Heart left ventricle (tissue), 16 donors: Measurements from ENCODE around the gene DIAPH2. TPM values are rescaled to one million over a fixed set of nuclear protein-coding genes. Genes with fewer than 3 reads are reported as not detected.

Source experiments
- ATAC-seq, 4 donors: fragments of 200-7000 bp; cut with Tn5 transposase; one replicate each; pipeline ENCODE4 v1.9.1; 2020 to 2022; ENCODE audit warnings: moderate library complexity in 4 of 4, mild to moderate bottlenecking in 3 of 4, moderate number of reproducible peaks in 1 of 4
- DNase-seq, 5 donors: peaks; one replicate each; pipeline ENCODE4 v3.0.0-alpha.2; 2020
- H3K27ac ChIP-seq, 12 donors: fragments of 200-600 bp; sonication (generic) in 4 of 12; one replicate each; pipeline versions ENCODE4 v1.5.0 to v1.8.0; 2016 to 2022; ENCODE audit warnings: mild to moderate bottlenecking in 2 of 12
- H3K27me3 ChIP-seq, 9 donors: fragments of 200-600 bp; sonication (generic) in 2 of 9; one replicate each; pipeline versions ENCODE4 v1.5.1 to v1.8.0; 2016 to 2022; ENCODE audit warnings: mild to moderate bottlenecking in 3 of 9
- H3K36me3 ChIP-seq, 9 donors: fragments of 200-600 bp; sonication (generic) in 2 of 9; one replicate each; pipeline versions ENCODE4 v1.5.0 to v1.8.0; 2018 to 2022; ENCODE audit warnings: mild to moderate bottlenecking in 2 of 9
- H3K4me1 ChIP-seq, 12 donors: fragments of 200-600 bp; sonication (generic) in 4 of 12; one replicate each; pipeline versions ENCODE4 v1.5.0 to v1.8.0; 2016 to 2022; ENCODE audit warnings: mild to moderate bottlenecking in 3 of 12
- H3K4me3 ChIP-seq, 12 donors: fragments of 200-600 bp; sonication (generic) in 4 of 12; one replicate each; pipeline versions ENCODE4 v1.5.0 to v1.8.0; 2017 to 2022; ENCODE audit warnings: mild to moderate bottlenecking in 9 of 12, moderate library complexity in 4 of 12
- H3K9me3 ChIP-seq, 12 donors: fragments of 200-600 bp; sonication (generic) in 4 of 12; one replicate each; pipeline versions ENCODE4 v1.5.0 to v1.8.0; 2016 to 2022; ENCODE audit warnings: mild to moderate bottlenecking in 1 of 12
- POLR2A ChIP-seq, 2 donors: fragments of 450-650 bp; IDR thresholded peaks; one replicate each; pipeline ENCODE4 v1.6.1; 2017; ENCODE audit warnings: antibody characterized with exemption in 2 of 2, mild to moderate bottlenecking in 2 of 2, moderate library complexity in 2 of 2
- WGBS, 4 donors: extraction: QIAGEN DNeasy Blood & Tissue Kit in 2 of 4; methylation state at CpG; one replicate each; pipeline versions ENCODE4 v1.1.5 to v1.1.7; 2013 to 2018; 5-methylcytosine and 5-hydroxymethylcytosine counted together
- intact Hi-C, 10 donors: fragments of 100-400 bp; cut with DNase I; formaldehyde crosslinking; loops; one replicate each; pipeline versions ENCODE4 v1.11.1 to v1.14.2; 2022
- polyA plus RNA-seq, 2 donors: library from polyadenylated mRNA; stranded (reverse); fragments of 200-250 nt; gene quantifications; one replicate each; pipeline ENCODE4 v1.2.3, GENCODE V29; 2013
- total RNA-seq, 9 donors: library from RNA; depleted of rRNA in 2 of 9; stranded (reverse); fragments of >200 nt in 2 of 9; fragmentation: NEBNext Ultra II Directional in 3 of 9; extraction: Animal tissue kit (Norgen Biotek cat#: 25700) in 3 of 9; gene quantifications; one replicate each; pipeline versions ENCODE4 v1.1.0 to v1.2.4, GENCODE V29; 2016 to 2023
- TF ChIP-seq, protein P1 (sequence below), 12 donors: fragments of 200-600 bp; sonication (generic) in 4 of 12; IDR thresholded peaks; one replicate each; pipeline versions ENCODE4 v1.5.0 to v1.8.0; 2018 to 2022; ENCODE audit warnings: antibody characterized with exemption in 12 of 12, mild to moderate bottlenecking in 5 of 12
- donor health status: ischemic (EF 13 %, LVEDD 7.1; RV severe dilation, severe dysfunction).
- donor health status: healthy with polysubstance abuse.
- donor health status: DM: no; HTN: yes; CAD: no.
- donor health status: DM: no; HTN: no; CAD: no.
- donor health status: ischemic (EF 25% LVEDD 6.9; RV normal size, moderate dysfunction).
- donor health status: ischemic (EF 25% LVEDD 5.7; RV mildly dilated, moderate dysfunction).
- donor health status: healthy.
- donor health status: DM: yes; HTN: yes; CAD: no.
- donor health status: ischemic (EF 35%, LVEDD 5.7; RV mildly dilated, moderate dysfunction).
- donor health status: nonischemic (EF 11% LVEDD 7.7; RV severe dilation, severe dysfunction).
- donor health status: DM: yes; HTN: yes; CAD: no.
- donor health status: PGD.
- donor health status: ischemic (EF 29% LVEDD 5.4; RV normal size, mild dysfunction).
- donor health status: nonischemic (EF 23%, LVEDD 6.1; RV moderate dilation, normal function).

The DIAPH2 gene
- total and polyA plus RNA-seq, 11 donors = 3.7 to 18.8 (median 12.3) TPM

DNA sequence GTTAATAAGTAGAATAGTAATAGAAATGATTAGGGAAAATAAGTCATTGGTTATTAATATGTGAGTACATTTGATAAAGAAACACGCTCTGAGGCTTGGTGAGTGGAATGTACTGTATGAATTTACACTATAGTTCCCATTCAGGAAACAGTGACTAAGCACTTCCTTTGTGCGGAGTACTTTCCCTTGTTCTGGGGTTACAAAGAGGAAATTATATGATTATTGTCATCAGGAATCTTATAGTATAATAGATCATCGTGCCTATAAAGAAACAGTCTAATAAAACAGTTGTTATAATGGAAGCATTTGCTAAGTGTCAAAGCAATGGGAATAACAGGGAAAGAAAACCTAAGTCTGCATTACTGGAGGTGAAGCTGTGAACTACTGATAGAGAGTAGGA is 337.0 kb downstream of the DIAPH2 start:
- 59 to 69% (median 65%) methylated on average over 3 of the region's 3 CpGs for WGBS, 4 donors
- no peaks in the 10 kb centered on the region for H3K9me3 ChIP-seq
- no peak overlapping the region for H3K4me3 ChIP-seq
- H3K36me3 ChIP-seq = no peaks in the 10 kb centered on the region
- H3K27ac ChIP-seq = no peak overlapping the region
- TF ChIP-seq POLR2A (IDR thresholded peaks at IDR 0.05) = no peak
- TF ChIP-seq, protein P1, sequence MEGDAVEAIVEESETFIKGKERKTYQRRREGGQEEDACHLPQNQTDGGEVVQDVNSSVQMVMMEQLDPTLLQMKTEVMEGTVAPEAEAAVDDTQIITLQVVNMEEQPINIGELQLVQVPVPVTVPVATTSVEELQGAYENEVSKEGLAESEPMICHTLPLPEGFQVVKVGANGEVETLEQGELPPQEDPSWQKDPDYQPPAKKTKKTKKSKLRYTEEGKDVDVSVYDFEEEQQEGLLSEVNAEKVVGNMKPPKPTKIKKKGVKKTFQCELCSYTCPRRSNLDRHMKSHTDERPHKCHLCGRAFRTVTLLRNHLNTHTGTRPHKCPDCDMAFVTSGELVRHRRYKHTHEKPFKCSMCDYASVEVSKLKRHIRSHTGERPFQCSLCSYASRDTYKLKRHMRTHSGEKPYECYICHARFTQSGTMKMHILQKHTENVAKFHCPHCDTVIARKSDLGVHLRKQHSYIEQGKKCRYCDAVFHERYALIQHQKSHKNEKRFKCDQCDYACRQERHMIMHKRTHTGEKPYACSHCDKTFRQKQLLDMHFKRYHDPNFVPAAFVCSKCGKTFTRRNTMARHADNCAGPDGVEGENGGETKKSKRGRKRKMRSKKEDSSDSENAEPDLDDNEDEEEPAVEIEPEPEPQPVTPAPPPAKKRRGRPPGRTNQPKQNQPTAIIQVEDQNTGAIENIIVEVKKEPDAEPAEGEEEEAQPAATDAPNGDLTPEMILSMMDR (IDR thresholded peaks at IDR 0.05) = no peak
- peaks cover 0 to 3% (median 0%) of the 10 kb centered on the region in 9 donors for H3K27me3 ChIP-seq
- H3K4me1 ChIP-seq = no peaks in the 10 kb centered on the region
- intact Hi-C loops = loop anchor here in 1 of 10 donors (10.0 kb wide), 1 partner anchor 803 kb away; no protein-coding TSS in a partner anchor
- no peak for DNase-seq
- no peak for ATAC-seq

- Histone ChIP-seq H3K4me3 (no peak overlapping the region), H3K27me3 (peaks cover 0 to 3% (median 0%) of the 10 kb centered on the region in 9 donors), H3K27ac (no peak overlapping the region), H3K36me3 (no peaks in the 10 kb centered on the region), H3K4me1 (no peaks in the 10 kb centered on the region), H3K9me3 (no peaks in the 10 kb centered on the region)
- TF ChIP-seq, protein P1 (IDR thresholded peaks at IDR 0.05) = peak in 3 of 12 donors; percentile 11 to 19 (median 17)
- TF ChIP-seq POLR2A (IDR thresholded peaks at IDR 0.05) = no peak
- 36 to 55% (median 40%) methylated on average over 2 of the region's 2 CpGs for WGBS, 4 donors
- no peak for ATAC-seq
- DNase-seq = no peak
- intact Hi-C loops = loop anchor here in 1 of 10 donors (10.0 kb wide), 1 partner anchor 798 kb away; no protein-coding TSS in a partner anchor
Observed at GRCh38 chrX:97026406-97026805, 341.8 kb downstream of the DIAPH2 start.

GRCh38 chrX:97027384-97027922 is 342.8 kb downstream of the DIAPH2 start:
- TF ChIP-seq POLR2A (IDR thresholded peaks at IDR 0.05) = no peak
- TF ChIP-seq, protein P1 (IDR thresholded peaks at IDR 0.05) = no peak
- ATAC-seq = no peak
- Histone ChIP-seq H3K27me3 (peaks cover 0 to 3% (median 0%) of the 10 kb centered on the region in 9 donors), H3K4me1 (no peaks in the 10 kb centered on the region), H3K36me3 (no peaks in the 10 kb centered on the region), H3K4me3 (no peak overlapping the region), H3K9me3 (no peaks in the 10 kb centered on the region), H3K27ac (no peak overlapping the region)
- DNase-seq = no peak
- intact Hi-C loops = loop anchor here in 1 of 10 donors (10.0 kb wide), 1 partner anchor 797 kb away; no protein-coding TSS in a partner anchor
- 47 to 78% (median 65%) methylated on average over 6 of the region's 6 CpGs for WGBS, 4 donors

GRCh38 chrX:97030463-97030862 is 345.8 kb downstream of the DIAPH2 start:
- ATAC-seq = no peak
- intact Hi-C loops = no loop called here

More at GRCh38 chrX:97030463-97030862, 345.8 kb downstream of the DIAPH2 start:
- no peak for TF ChIP-seq POLR2A (IDR thresholded peaks at IDR 0.05)
- TF ChIP-seq, protein P1 (IDR thresholded peaks at IDR 0.05) = no peak
- WGBS, 4 donors = 80 to 89% (median 84%) methylated on average over 2 of the region's 2 CpGs
- DNase-seq = no peak
- Histone ChIP-seq H3K36me3 (no peaks in the 10 kb centered on the region), H3K9me3 (no peaks in the 10 kb centered on the region), H3K4me1 (no peaks in the 10 kb centered on the region), H3K4me3 (no peak overlapping the region), H3K27me3 (no peaks in the 10 kb centered on the region), H3K27ac (no peak overlapping the region)
